DOHH2 (cell line): ENCODE measurements around the gene TMEM183A.

Experiments
- H3F3A ChIP-seq: fragments of 200-600 bp; sonication (generic), shearing (Covaris generic); 2 replicates; pipeline ENCODE4 v1.6.0; 2016; ENCODE audit warnings: antibody characterized with exemption, mild to moderate bottlenecking; ENCODE audit not compliant: control insufficient read depth, insufficient read depth
- H3K27ac ChIP-seq: fragments of 200-600 bp; sonication (generic); 2 replicates; pipeline ENCODE4 v1.5.1; 2014; ENCODE audit warnings: low read depth, mild to moderate bottlenecking, low read length, moderate library complexity
- H3K27me3 ChIP-seq: fragments of 200-600 bp; sonication (generic); 2 replicates; pipeline ENCODE4 v1.6.1; 2014; ENCODE audit warnings: mild to moderate bottlenecking, low read length, mixed read lengths; ENCODE audit not compliant: control insufficient read depth
- H3K36me3 ChIP-seq: fragments of 200-600 bp; sonication (generic); 2 replicates; pipeline ENCODE4 v1.6.1; 2014; ENCODE audit warnings: mild to moderate bottlenecking, low read length, moderate library complexity, mixed read lengths; ENCODE audit not compliant: control insufficient read depth
- H3K4me1 ChIP-seq: fragments of 200-600 bp; sonication (generic); 2 replicates; pipeline ENCODE4 v1.6.1; 2014; ENCODE audit warnings: mild to moderate bottlenecking, low read length, mixed read lengths; ENCODE audit not compliant: control insufficient read depth
- H3K4me2 ChIP-seq: fragments of 200-600 bp; sonication (generic); 2 replicates; pipeline ENCODE4 v1.6.0; 2014; ENCODE audit warnings: mild to moderate bottlenecking, low read length, moderate library complexity
- H3K4me3 ChIP-seq: fragments of 200-600 bp; sonication (generic); 2 replicates; pipeline ENCODE4 v1.5.1; 2014; ENCODE audit warnings: mild to moderate bottlenecking, low read length, mixed read lengths
- H3K79me2 ChIP-seq: fragments of 200-600 bp; sonication (generic); 2 replicates; pipeline ENCODE4 v1.6.1; 2014; ENCODE audit warnings: mild to moderate bottlenecking, low read length, mixed read lengths; ENCODE audit not compliant: control insufficient read depth
- H3K9me2 ChIP-seq: fragments of 200-600 bp; sonication (generic); replicated peaks from 2 replicates; pipeline ENCODE4 v1.6.1; 2014; ENCODE audit warnings: mild to moderate bottlenecking, low read length, mixed read lengths; ENCODE audit not compliant: control insufficient read depth
- H3K9me3 ChIP-seq: fragments of 200-600 bp; sonication (generic); 2 replicates; pipeline ENCODE4 v1.6.1; 2014; ENCODE audit warnings: antibody characterized with exemption, low read length, mixed read lengths; ENCODE audit not compliant: control insufficient read depth, insufficient read depth
- H4K20me1 ChIP-seq: fragments of 200-600 bp; sonication (generic); 2 replicates; pipeline ENCODE4 v1.6.0; 2014; ENCODE audit warnings: low read depth, mild to moderate bottlenecking, antibody characterized with exemption, low read length, moderate library complexity; ENCODE audit not compliant: control insufficient read depth, insufficient read depth
- CTCF ChIP-seq: fragments of 200-600 bp; sonication (generic); IDR thresholded peaks from one replicate; pipeline ENCODE4 v1.5.1; 2014; ENCODE audit warnings: antibody characterized with exemption, mild to moderate bottlenecking, low read depth, low read length; ENCODE audit not compliant: poor library complexity, severe bottlenecking
- EZH2phosphoT487 ChIP-seq: fragments of 200-600 bp; sonication (generic); IDR thresholded peaks from 2 replicates; pipeline ENCODE4 v1.6.1; 2017; ENCODE audit warnings: borderline replicate concordance, mild to moderate bottlenecking, antibody characterized with exemption, low read length, moderate library complexity, mixed read lengths

Gene TMEM183A

DNA sequence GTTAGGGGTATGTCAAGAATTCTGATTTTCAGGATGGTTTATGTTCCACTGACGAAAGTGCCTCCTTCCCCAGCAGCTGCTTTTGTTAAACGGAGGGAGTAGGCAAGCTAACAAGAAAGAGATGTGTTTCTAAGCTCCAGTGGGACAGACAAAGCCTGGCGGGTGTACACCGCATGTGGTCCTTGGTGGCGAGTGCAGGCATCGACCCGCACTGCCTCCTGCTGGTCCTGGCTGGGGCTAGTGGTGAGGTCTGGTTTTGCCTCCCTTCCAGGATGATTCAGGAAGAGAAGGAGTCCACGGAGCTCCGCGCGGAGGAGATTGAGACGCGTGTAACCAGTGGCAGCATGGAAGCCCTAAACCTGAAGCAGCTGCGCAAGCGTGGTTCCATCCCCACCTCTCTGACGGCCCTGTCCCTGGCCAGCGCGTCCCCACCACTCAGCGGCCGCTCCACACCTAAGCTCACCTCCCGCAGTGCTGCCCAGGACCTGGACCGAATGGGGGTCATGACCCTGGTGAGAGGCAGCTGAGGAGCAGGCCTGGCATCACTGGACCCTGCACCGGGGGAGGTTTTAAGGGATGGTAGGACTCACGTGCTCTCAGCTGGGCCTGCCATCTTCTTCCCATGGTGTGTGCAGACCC is 48.1 kb downstream of the TMEM183A start:
- H3F3A ChIP-seq = no peaks in the 10 kb centered on the region
- no peaks in the 10 kb centered on the region for H3K4me1 ChIP-seq
- no peak overlapping the region for H3K4me3 ChIP-seq
- no peaks in the 10 kb centered on the region for H3K79me2 ChIP-seq
- H3K27ac ChIP-seq = no peak overlapping the region
- H3K36me3 ChIP-seq = no peaks in the 10 kb centered on the region
- no peaks in the 10 kb centered on the region for H3K9me2 ChIP-seq
- no peak overlapping the region for H3K4me2 ChIP-seq
- no peaks in the 10 kb centered on the region for H4K20me1 ChIP-seq
- H3K9me3 ChIP-seq = no peaks in the 10 kb centered on the region
- H3K27me3 ChIP-seq = no peaks in the 10 kb centered on the region; the same call in 1 of the 2 replicates
- TF ChIP-seq EZH2phosphoT487 (no peak), CTCF (peak; percentile 9)

DNA sequence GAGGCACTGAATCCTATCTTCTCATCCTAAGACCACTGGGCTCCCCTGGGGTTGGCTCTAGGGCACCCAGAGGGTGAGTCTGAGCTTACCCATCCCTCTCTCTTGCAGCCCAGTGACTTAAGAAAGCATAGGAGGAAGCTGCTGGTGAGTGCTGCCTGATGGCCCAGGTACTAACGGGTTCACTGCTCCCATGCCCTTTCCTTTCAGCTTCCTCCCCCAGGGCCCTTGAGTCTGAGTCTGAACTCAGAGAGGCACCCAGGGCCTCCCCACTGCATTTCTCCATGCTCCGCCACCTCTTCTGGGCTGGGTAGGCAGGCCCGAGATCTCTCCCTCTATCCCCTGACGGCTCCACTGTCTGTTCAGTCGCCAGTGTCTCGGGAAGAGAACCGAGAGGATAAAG is 48.8 kb downstream of the TMEM183A start:
- Histone ChIP-seq H3K4me2 (no peak overlapping the region), H3K9me2 (no peaks in the 10 kb centered on the region), H3F3A (no peaks in the 10 kb centered on the region), H3K27me3 (no peaks in the 10 kb centered on the region; the same call in 1 of the 2 replicates), H3K36me3 (no peaks in the 10 kb centered on the region), H3K27ac (no peak overlapping the region), H4K20me1 (no peaks in the 10 kb centered on the region), H3K9me3 (no peaks in the 10 kb centered on the region), H3K4me1 (no peaks in the 10 kb centered on the region), H3K4me3 (no peak overlapping the region), H3K79me2 (no peaks in the 10 kb centered on the region)
- TF ChIP-seq CTCF (no peak), EZH2phosphoT487 (no peak)

GRCh38 chr1:203056516-203056915 is 49.3 kb downstream of the TMEM183A start:
- H3F3A ChIP-seq = no peaks in the 10 kb centered on the region
- no peaks in the 10 kb centered on the region for H3K36me3 ChIP-seq
- H3K9me2 ChIP-seq = no peaks in the 10 kb centered on the region
- no peaks in the 10 kb centered on the region for H3K9me3 ChIP-seq
- H3K79me2 ChIP-seq = no peaks in the 10 kb centered on the region
- H3K27me3 ChIP-seq = no peaks in the 10 kb centered on the region; the same call in 1 of the 2 replicates
- no peaks in the 10 kb centered on the region for H3K4me1 ChIP-seq
- TF ChIP-seq CTCF = peak; percentile 47
- no peak for TF ChIP-seq EZH2phosphoT487
- H3K4me2 ChIP-seq = no peak overlapping the region
- no peak overlapping the region for H3K4me3 ChIP-seq
- H4K20me1 ChIP-seq = no peaks in the 10 kb centered on the region
- no peak overlapping the region for H3K27ac ChIP-seq
